Measurements from ENCODE around the gene SENP2.

The SENP2 gene

GRCh38 chr3:185625784-185626183, 39.7 kb downstream of the SENP2 start:
- no peak for DNase-seq
- TF ChIP-seq, protein P1, sequence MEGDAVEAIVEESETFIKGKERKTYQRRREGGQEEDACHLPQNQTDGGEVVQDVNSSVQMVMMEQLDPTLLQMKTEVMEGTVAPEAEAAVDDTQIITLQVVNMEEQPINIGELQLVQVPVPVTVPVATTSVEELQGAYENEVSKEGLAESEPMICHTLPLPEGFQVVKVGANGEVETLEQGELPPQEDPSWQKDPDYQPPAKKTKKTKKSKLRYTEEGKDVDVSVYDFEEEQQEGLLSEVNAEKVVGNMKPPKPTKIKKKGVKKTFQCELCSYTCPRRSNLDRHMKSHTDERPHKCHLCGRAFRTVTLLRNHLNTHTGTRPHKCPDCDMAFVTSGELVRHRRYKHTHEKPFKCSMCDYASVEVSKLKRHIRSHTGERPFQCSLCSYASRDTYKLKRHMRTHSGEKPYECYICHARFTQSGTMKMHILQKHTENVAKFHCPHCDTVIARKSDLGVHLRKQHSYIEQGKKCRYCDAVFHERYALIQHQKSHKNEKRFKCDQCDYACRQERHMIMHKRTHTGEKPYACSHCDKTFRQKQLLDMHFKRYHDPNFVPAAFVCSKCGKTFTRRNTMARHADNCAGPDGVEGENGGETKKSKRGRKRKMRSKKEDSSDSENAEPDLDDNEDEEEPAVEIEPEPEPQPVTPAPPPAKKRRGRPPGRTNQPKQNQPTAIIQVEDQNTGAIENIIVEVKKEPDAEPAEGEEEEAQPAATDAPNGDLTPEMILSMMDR (IDR thresholded peaks at IDR 0.05; ENCODE audit: low read depth, low read length) = no peak
- Histone ChIP-seq H3K4me3 (ENCODE audit: low read depth, low read length) (no peak overlapping the region), H3K27me3 (no peaks in the 10 kb centered on the region), H3K36me3 (peaks cover 32% of the 10 kb centered on the region), H3K9me3 (no peaks in the 10 kb centered on the region), H3K4me1 (no peaks in the 10 kb centered on the region)

GRCh38 chr3:185629554-185630181, 43.6 kb downstream of the SENP2 start:
- TF ChIP-seq, protein P1 (IDR thresholded peaks at IDR 0.05; ENCODE audit: low read depth, low read length) = no peak
- Histone ChIP-seq H3K4me1 (no peaks in the 10 kb centered on the region), H3K9me3 (no peaks in the 10 kb centered on the region), H3K4me3 (ENCODE audit: low read depth, low read length) (no peak overlapping the region), H3K36me3 (peaks cover 20% of the 10 kb centered on the region), H3K27me3 (no peaks in the 10 kb centered on the region)
- DNase-seq = no peak

DNA sequence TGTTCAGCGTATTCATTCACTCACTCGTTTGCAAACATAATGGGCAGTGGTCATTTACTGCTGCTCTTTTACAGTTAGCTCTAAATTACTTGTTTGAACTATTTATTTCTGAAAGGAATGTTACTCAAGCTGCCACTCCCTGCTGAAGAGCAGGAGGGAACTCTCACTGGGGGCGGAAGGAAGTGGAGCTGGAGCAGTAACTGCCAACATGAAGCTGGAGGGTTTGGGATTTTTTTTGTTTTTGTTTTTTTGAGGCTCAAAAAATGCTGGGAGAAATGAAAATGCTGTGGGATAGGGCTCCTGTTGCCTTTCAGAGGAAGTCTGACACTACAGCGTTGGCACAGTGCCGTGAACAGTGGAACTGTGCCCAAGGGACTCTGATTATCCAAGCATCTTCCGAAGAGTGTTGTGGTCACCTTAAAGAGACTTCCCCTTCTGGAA, 44.1 kb downstream of the SENP2 start:
- no peak for DNase-seq
- Histone ChIP-seq H3K36me3 (peaks cover 20% of the 10 kb centered on the region), H3K4me3 (ENCODE audit: low read depth, low read length) (no peak overlapping the region), H3K27me3 (no peaks in the 10 kb centered on the region), H3K4me1 (no peaks in the 10 kb centered on the region), H3K9me3 (no peaks in the 10 kb centered on the region)
- TF ChIP-seq, protein P1 (IDR thresholded peaks at IDR 0.05; ENCODE audit: low read depth, low read length) = no peak

GRCh38 chr3:185631108-185631507, 45.0 kb downstream of the SENP2 start:
- H3K9me3 ChIP-seq = no peaks in the 10 kb centered on the region
- H3K36me3 ChIP-seq = peaks cover 18% of the 10 kb centered on the region
- DNase-seq = no peak
- H3K4me1 ChIP-seq = no peaks in the 10 kb centered on the region
- TF ChIP-seq, protein P1 (IDR thresholded peaks at IDR 0.05; ENCODE audit: low read depth, low read length) = no peak
- no peak overlapping the region for H3K4me3 ChIP-seq (ENCODE audit: low read depth, low read length)
- H3K27me3 ChIP-seq = no peaks in the 10 kb centered on the region

DNA sequence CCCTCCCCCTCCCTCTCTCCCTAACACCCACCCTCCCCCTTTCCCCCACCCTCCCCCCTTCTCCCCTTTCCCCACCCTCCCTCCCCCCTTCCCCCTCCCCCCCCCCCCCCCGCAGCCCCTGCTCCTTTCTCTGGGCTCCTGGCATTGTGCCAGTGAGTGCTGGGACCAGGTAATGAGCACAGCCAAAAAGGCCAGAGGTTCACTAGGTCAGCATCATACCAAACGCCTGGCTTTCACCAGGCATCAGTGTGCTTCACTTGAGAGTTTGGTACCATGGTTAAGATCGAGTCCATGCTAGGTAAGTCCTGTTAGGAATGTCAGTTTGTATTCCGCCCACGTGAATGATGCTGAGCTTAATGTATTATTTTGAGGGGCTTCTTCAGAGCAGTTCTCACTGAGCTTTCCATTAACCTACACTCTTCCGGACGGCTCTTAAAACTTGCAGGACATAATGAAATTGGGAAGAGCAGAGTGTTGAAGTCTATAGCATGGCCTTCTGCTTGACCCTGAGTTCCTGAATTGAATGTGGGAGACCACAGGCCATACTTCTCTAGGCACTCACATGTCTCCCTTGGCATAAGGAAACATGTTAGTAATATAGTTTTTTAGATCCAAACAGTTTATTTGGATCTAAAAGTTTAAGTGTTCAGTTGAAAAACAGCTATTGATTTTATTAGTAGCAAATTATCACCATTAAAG, 45.6 kb downstream of the SENP2 start:
- no peak for DNase-seq
- H3K4me1 ChIP-seq = no peaks in the 10 kb centered on the region
- no peaks in the 10 kb centered on the region for H3K27me3 ChIP-seq
- H3K4me3 ChIP-seq (ENCODE audit: low read depth, low read length) = no peak overlapping the region
- H3K36me3 ChIP-seq = peaks cover 12% of the 10 kb centered on the region
- TF ChIP-seq, protein P1 (IDR thresholded peaks at IDR 0.05; ENCODE audit: low read depth, low read length) = no peak
- no peaks in the 10 kb centered on the region for H3K9me3 ChIP-seq

GRCh38 chr3:185632996-185633395, 46.9 kb downstream of the SENP2 start:
- Histone ChIP-seq H3K4me3 (ENCODE audit: low read depth, low read length) (no peak overlapping the region), H3K36me3 (peaks cover 3% of the 10 kb centered on the region)
- no peak for DNase-seq

More at GRCh38 chr3:185632996-185633395, 46.9 kb downstream of the SENP2 start:
- Histone ChIP-seq H3K4me1 (no peaks in the 10 kb centered on the region), H3K9me3 (no peaks in the 10 kb centered on the region), H3K27me3 (no peaks in the 10 kb centered on the region)
- TF ChIP-seq, protein P1 (IDR thresholded peaks at IDR 0.05; ENCODE audit: low read depth, low read length) = no peak
